Stimulated activated CD4-positive, alpha-beta T cell treated with anti-CD3 and anti-CD28 coated beads, Interleukin-12 subunit alpha, Interleukin-12 subunit beta, amount 100 ng/mL, for 4 hours (primary cell): ENCODE measurements around the gene ADPRS.

Experiments used
- DNase-seq: peaks from one replicate; pipeline ENCODE4 v3.0.0-alpha.2; 2020

ADPRS gene

GRCh38 chr1:36088577-36089392 is at the start of gene ADPRS:
Gene ADPRS (plus strand): TSS chr1:36088892. CDS start chr1:36088905, 13 bp downstream.
- peak; percentile 88 for DNase-seq

DNA sequence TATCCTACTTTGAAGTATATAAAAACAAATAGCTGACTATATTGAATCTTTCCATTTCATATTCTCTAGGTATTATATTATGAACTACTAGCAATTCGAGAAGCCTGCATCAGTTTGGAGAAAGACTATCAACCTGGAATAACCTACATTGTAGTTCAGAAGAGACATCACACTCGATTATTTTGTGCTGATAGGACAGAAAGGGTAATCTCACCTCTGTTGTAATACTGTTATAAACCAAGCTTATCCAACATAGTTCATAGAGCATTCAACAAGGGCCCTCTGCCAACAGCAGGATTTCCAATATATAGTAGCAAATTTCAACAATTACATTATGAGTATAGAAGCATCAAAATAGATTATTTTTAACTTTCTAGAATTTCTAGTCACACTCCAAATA is 48.5 kb upstream of the ADPRS start:
- DNase-seq, result no peak

DNA sequence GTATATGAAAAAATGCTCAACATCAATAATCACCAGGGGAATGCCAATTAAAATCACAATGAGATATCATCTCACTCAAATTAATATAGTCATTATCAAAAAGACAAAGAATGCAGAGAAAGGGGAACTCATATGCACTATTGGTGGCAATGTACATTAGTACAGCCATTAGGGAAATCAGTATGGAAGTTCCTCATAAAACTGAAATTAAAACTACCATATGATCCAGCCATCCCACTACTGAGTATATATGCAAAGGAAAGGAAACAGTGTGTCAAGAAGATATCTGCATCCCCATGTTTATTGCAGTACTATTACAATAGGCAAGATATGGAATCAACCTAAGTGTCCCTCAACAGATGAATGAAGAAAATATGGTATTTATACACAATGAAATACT is 36.9 kb upstream of the ADPRS start:
- DNase-seq, result no peak

DNA sequence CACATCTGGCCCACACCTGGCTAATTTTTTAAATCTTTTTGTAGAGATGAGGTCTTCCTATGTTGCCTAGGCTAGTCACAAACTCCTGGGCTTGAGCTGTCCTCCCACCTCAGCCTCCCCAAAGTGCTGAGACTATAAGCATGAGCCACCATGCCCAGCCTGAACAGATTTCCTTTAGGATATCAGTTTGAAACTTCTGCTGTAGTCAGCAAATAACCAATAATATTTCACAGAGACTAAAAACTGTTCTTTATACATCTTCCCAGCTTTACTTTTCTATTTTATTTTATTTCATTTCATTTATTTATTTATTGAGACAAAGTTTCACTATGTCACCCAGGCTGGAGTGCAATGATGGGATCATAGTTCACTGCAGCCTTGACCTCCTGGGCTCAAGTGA is 34.7 kb upstream of the ADPRS start:
- DNase-seq, result no peak

- no peak for DNase-seq
These were observed 33.0 kb upstream of the ADPRS start for GRCh38 chr1:36055706-36056105.

DNA sequence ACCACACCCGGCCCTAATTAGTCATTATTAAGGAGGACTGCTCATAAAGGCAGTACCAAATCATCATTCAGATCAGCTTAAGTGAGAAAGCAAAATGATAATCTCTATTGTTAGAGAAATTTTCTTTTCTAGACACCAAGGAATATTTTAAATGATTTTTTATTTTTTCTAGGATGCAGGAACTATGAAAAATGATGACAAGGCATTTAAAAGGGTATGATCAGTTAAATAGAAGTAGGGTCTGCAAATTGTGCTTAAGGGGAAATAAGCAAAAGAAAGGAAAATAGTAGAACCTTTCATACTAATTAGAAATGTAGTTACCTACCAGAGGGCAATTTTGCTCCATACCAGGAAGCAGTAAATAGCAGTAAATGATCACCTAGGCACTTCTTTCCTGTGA is 26.4 kb upstream of the ADPRS start:
- DNase-seq, result no peak

DNA sequence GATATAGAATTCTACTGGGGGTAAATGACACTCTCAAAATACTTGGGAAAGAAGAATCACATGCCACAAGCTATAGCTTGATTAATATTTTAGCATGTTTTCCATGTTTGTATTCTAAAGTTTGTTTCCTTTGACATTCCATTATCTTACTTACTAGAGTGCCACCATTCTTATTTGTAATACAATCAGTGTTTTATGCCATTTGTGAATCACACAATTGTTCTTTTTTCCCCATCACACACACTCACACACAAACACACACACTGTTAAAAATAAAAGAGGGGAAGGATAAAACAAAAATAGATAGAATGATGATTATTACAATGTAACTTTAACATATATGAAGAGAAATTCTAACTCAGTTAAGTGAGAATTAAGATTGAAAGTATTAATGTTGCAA is 20.8 kb upstream of the ADPRS start:
- no peak for DNase-seq

DNA sequence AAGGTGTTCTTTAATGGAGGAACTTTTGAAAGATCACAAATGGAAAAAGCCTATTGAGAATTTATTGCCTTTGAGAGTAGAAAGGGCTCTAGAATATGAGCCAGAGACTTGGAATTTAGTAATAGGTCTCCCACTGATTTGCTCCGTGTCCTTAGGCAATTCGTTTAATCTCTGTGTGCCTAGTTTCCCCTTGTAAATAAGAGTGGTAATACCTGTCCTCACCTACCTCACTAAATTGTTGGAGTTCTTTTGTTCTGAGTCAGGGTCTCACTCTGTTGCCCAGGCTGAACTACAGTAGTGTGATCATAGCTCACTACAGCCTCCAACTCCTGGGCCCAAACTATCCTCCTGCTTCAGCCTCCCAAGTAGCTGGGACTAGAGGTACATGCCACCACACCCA is 19.8 kb upstream of the ADPRS start:
- no peak for DNase-seq

GRCh38 chr1:36070349-36070748 is 18.3 kb upstream of the ADPRS start:
- no peak for DNase-seq

DNA sequence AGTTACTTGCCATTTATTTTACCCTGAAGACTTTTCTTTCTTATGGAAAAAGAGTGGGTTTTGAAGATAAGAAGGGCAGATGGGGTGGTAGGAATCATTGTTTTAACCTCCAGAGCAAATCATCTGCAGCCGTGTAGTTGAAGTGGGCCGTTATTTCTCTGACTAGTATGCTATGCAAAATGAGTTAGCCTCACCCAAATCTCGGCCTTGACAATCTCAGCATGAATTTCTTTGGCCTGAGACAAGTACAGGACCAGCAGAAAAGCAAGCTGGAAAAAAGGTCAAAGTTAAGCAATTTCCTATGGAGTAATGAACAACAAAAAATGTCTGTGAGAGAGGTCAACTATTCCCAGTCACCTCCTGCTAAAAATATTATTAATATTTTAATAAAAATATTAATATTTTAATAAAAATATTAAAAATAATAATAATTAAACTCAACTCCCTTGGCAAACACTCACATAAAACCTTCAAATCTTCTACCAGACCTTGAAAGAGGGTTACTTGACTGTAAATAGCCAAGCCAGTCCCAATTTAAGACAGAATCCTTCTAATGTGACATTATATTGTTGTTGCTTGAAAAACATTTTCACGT is 11.6 kb upstream of the ADPRS start:
- DNase-seq, result no peak

DNA sequence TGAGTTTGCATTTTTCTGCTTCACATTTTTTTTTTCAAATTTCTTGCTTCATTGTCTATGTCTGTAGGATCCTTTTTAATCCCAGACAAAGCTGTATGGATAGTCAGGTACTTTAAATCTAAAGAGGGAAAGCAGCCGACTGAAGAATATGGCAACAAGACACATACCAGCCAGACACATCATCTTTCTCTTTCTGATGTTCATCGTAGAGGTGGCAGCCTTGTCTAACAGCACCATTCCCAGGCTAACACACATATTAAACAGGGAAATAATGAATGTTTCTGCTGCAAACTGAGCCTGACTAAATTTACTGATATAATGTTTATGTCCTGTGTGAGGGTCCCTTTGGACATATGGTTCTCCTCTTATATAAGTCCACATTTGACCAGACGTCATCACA is 8.5 kb upstream of the ADPRS start:
- DNase-seq, result no peak

GRCh38 chr1:36080801-36081200 is 7.9 kb upstream of the ADPRS start:
- DNase-seq, result no peak

DNA sequence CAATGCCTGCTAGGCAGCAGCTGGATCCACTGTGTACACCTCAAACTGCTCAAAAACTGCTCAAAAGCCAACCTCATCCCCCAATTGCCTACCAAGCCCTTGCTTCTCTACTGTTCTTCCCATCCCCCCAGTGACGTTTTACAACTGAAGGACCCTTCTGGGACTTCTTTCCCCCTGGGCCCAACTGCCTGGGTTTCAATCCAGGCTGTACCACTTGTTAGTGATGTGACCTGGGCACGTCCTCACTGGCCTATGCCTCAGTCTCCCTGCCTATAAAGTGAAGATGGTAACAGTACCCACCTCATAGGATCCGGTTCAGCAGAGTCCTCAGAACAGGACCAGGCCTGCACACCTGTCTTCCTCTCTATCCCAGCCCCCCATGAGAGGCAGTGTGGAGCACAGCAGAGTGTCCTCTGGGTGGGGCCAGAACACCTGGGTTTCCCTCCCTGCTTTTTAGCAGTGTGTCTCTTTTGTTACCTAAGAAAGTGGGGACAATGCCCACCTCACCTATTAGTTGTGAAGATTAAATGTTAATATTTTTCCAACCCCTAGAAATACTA is 6.7 kb upstream of the ADPRS start:
- DNase-seq, result no peak

DNA sequence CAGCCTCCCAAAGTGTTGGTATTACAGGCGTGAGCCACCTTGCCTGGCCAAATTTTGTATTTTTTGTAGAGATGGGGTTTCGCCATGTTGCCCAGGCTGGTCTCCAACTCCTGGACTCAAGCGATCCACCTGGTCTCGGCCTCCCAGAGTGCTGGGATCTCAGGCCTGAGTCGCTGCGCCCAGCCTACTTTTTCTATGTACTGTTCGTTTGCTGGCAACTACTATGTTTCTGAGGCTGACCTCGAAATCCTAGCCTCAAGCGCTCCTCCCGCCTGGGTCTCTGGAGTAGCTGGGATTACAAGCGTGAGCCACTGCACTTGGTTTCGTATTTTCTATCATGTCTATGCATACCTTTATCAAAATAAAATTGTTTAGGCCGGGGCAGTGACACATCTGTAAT is 5.5 kb upstream of the ADPRS start:
- no peak for DNase-seq

DNA sequence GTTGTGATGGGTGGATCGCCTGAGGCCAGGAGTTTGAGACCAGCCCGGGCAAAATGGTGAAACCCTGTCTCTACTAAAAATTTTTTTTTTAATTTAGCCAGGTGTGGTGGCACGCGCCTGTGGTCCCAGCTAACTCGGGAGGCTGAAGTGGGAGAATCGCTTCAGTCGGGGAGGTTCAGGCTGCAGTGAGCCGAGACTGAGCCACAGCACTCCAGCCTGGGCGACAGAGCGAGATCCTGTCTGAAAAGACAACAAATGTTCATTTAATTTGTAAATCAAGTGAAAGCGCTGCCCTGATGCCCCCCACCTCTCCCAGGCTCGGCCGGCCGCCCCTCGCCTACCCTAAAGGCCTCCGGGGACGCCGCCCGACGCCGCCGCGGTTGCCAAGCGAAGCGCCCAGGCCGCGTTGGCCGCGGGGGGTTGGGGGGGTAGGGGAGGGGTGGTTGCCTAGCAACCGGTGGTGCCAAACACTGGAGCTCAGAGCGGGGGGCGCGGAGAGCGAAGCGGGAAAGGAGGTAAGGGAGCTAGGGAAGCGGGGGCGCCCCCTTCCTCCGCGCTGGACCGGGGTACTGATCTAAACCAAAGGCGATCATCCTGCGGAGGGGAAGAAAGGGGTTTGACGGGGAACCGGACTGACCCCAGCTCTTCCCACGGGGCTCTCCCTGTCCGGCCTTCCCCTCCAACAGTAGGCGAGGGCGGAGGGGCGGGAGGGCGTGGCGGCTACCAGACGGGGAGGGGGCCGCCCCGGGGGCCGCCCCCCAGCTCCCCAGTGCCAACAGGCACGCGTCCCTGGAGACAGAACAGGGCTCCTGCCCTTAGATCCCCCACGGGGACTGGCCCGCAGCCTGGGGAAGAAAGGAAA is 4.8 kb upstream of the ADPRS start, which contains the start of gene TEKT2:
TSS of gene TEKT2 (plus strand) at position 460 of the 862 bp plus-strand sequence. CDS start 828 bp downstream, outside the sequence.
- no peak for DNase-seq

GRCh38 chr1:36084497-36085115 is 4.1 kb upstream of the ADPRS start:
- DNase-seq, result no peak

GRCh38 chr1:36085126-36085525 is 3.6 kb upstream of the ADPRS start:
- DNase-seq, result no peak

DNA sequence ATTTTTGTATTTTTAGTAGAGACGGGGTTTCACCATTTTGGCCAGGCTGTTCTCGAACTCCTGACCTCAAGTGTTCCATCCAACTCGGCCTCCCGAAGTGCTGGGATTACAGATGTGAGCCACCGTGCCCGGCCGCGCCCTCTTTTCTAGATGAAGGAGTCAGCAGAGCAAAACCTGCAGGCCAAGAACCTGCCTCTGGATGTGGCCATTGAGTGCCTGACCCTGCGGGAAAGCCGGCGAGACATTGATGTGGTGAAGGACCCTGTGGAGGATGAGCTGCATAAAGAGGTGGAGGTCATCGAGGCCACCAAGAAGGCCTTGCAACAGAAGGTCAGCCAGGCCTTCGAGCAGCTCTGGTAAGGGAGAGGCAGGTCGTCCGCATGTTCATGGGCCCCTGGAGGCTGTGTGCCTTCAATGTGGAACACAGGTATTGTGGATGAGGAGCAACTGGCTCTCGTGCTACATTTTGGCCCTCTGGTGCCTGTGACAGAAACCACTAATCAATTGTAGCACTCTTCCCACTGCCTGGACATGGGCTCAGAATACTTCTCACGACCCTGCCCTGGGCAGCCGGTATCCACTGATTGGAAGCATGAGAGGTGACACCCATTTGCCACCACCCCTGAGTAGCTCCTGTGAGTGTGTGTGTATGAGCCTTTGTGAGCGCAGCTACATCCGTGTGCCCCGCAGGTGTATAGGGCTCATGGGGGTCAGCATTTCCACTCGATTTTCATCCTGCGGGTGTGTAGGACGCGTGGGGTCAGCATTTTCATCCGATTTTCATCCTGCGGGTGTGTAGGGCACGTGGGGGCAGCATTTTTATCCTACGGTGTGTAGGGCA is 2.8 kb upstream of the ADPRS start:
- DNase-seq, result no peak

DNA sequence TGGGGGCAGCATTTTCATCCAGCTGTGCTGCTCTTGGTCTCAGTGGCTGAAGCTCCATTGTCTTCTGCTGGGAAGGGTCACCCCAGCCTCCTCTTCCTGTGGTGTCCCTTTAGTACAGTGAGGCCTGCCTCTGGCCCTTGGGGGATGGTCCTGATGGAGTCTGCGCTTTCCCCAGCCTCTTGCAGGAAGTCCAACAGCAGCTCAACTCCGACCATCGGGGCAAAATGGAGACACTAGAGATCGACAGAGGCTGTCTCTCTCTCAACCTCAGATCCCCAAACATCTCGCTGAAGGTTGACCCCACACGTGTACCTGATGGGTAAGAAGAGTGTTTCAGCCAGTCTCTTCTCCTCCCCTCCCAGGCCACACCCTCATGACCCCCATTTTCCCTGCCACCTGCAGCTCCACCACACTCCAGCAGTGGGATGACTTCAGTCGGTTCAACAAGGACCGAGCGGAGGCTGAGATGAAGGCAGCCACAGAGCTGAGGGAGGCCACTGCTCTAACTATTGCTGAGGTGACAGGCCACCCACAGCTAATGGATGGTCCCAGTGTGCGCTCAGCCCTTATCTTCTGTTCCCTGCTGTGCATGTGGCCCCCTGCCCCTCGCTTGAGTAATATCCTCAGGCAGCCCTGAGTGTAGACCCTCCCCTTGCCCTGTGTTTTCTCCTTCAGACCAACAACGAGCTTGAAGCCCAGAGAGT is 2.0 kb upstream of the ADPRS start:
- no peak for DNase-seq

GRCh38 chr1:36087233-36088123 is 1.2 kb upstream of the ADPRS start:
- no peak for DNase-seq
